Tibial nerve (tissue), 4 donors: ENCODE data around the gene ANXA7. TPM values are rescaled to one million over a fixed set of nuclear protein-coding genes. Genes with fewer than 3 reads are reported as not detected.

Source experiments
- DNase-seq, 2 donors: peaks; one replicate each; pipeline ENCODE4 v3.0.0-alpha.2; 2019; ENCODE audit warnings: low spot score in 2 of 2
- H3K27ac ChIP-seq, 4 donors: fragments of 200-600 bp; sonication (generic) in 3 of 4; one replicate each; pipeline ENCODE4 v1.5.1; 2017 to 2019; ENCODE audit warnings: mild to moderate bottlenecking in 1 of 4
- H3K27me3 ChIP-seq, 2 donors: fragments of 200-600 bp; sonication (generic) in 1 of 2; one replicate each; pipeline versions ENCODE4 v1.5.1 to v1.6.0; 2017 to 2019
- H3K36me3 ChIP-seq, 3 donors: fragments of 200-600 bp; sonication (generic); one replicate each; pipeline ENCODE4 v1.5.1; 2018 to 2019
- H3K4me1 ChIP-seq, 4 donors: fragments of 200-600 bp; sonication (generic) in 3 of 4; one replicate each; pipeline ENCODE4 v1.5.1; 2017 to 2019
- H3K4me3 ChIP-seq, 4 donors: fragments of 200-600 bp; sonication (generic) in 3 of 4; one replicate each; pipeline ENCODE4 v1.5.1; 2017 to 2019; ENCODE audit warnings: mild to moderate bottlenecking in 1 of 4, moderate library complexity in 1 of 4
- H3K9me3 ChIP-seq, 4 donors: fragments of 200-600 bp; sonication (generic) in 3 of 4; one replicate each; pipeline ENCODE4 v1.5.1; 2017 to 2019
- EP300 ChIP-seq, 2 donors: sonication (generic); formaldehyde crosslinking; IDR thresholded peaks; one replicate each; pipeline ENCODE4 v1.6.1; 2017; ENCODE audit warnings: antibody characterized with exemption in 2 of 2, mild to moderate bottlenecking in 1 of 2
- POLR2A ChIP-seq, 2 donors: fragments of 450-650 bp; IDR thresholded peaks; one replicate each; pipeline ENCODE4 v1.6.1; 2017; ENCODE audit warnings: antibody characterized with exemption in 2 of 2, mild to moderate bottlenecking in 2 of 2, moderate library complexity in 2 of 2
- WGBS, 2 donors: methylation state at CpG; one replicate each; pipeline ENCODE4 v1.1.5; 2018; 5-methylcytosine and 5-hydroxymethylcytosine counted together
- total RNA-seq, 4 donors: library from RNA; depleted of rRNA; stranded (reverse); fragments of >200 nt; gene quantifications; one replicate each; pipeline ENCODE4 v1.1.0, GENCODE V29; 2016
- TF ChIP-seq, protein P1 (sequence below), 5 experiments: fragments of 200-600 bp in 3 of 5; fragments of 450-650 bp in 2 of 5; sonication (generic) in 3 of 5; IDR thresholded peaks; one replicate each; pipeline ENCODE4 v1.5.1; 2016 to 2019; ENCODE audit warnings: antibody characterized with exemption in 5 of 5, mild to moderate bottlenecking in 3 of 5, moderate library complexity in 2 of 5

The ANXA7 gene
- total RNA-seq, 4 donors from 2014 or later: 82.7 to 141 (median 114) TPM

DNA sequence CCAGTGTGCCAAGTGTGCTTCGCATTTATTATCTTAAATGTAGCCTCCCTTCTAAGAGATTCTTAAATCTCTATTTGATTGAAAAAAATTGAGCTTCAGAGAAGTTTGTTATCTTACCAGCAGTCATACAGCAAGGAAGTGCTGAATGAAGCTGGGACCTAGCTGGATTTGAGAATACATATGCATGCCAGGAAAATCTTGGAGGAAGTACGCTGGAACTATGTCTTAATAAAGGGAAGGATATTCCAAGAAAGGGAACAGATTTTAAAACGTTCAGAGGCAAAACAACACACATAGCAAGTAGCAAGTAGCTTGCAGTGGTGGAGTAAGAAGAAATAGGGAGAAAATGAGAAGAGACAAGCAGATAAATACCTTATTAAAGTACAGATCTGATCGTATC, 56.7 kb downstream of the ANXA7 start:
- WGBS, 2 donors: 57 to 59% methylated on average over 4 of the region's 4 CpGs
- Histone ChIP-seq H3K27me3 (no peaks in the 10 kb centered on the region), H3K27ac (no peak overlapping the region), H3K36me3 (peaks cover 0 to 5% (median 0%) of the 10 kb centered on the region in 3 donors), H3K4me1 (peaks cover 0 to 18% (median 5%) of the 10 kb centered on the region in 4 donors), H3K9me3 (peaks cover 0 to 4% (median 0%) of the 10 kb centered on the region in 4 donors), H3K4me3 (no peak overlapping the region)
- no peak for DNase-seq
- TF ChIP-seq POLR2A (IDR thresholded peaks at IDR 0.05): no peak
- TF ChIP-seq, protein P1, sequence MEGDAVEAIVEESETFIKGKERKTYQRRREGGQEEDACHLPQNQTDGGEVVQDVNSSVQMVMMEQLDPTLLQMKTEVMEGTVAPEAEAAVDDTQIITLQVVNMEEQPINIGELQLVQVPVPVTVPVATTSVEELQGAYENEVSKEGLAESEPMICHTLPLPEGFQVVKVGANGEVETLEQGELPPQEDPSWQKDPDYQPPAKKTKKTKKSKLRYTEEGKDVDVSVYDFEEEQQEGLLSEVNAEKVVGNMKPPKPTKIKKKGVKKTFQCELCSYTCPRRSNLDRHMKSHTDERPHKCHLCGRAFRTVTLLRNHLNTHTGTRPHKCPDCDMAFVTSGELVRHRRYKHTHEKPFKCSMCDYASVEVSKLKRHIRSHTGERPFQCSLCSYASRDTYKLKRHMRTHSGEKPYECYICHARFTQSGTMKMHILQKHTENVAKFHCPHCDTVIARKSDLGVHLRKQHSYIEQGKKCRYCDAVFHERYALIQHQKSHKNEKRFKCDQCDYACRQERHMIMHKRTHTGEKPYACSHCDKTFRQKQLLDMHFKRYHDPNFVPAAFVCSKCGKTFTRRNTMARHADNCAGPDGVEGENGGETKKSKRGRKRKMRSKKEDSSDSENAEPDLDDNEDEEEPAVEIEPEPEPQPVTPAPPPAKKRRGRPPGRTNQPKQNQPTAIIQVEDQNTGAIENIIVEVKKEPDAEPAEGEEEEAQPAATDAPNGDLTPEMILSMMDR (IDR thresholded peaks at IDR 0.05): no peak
- TF ChIP-seq EP300 (IDR thresholded peaks at IDR 0.05): no peak

DNA sequence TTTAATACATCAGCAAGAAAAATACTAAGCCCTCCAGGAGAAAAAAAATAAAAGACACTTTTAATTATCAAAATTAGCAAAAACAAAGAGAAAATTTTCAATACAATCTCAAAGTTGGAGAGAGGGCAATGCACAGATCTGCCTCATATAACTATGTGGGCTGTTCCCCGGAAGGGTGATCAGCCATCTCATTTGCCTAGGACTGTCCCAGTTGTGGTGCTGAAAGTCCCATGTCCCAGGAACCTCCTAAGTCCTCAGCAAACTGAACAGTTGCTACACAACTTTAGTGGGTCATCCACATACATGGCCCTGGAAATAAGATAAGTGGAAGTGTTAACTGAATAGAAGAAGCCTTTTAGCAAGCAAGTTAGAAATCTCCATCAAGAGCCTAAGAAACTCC, 69.6 kb downstream of the ANXA7 start:
- Histone ChIP-seq H3K27me3 (no peaks in the 10 kb centered on the region), H3K27ac (no peak overlapping the region), H3K9me3 (no peaks in the 10 kb centered on the region), H3K36me3 (peaks cover 0 to 54% (median 0%) of the 10 kb centered on the region in 3 donors), H3K4me3 (no peak overlapping the region), H3K4me1 (no peaks in the 10 kb centered on the region)
- DNase-seq: no peak
- 93 to 96% methylated on average over 1 of the region's 1 CpG for WGBS, 2 donors
- TF ChIP-seq POLR2A (IDR thresholded peaks at IDR 0.05) (no peak), EP300 (IDR thresholded peaks at IDR 0.05) (no peak)
- TF ChIP-seq, protein P1 (IDR thresholded peaks at IDR 0.05): no peak

DNA sequence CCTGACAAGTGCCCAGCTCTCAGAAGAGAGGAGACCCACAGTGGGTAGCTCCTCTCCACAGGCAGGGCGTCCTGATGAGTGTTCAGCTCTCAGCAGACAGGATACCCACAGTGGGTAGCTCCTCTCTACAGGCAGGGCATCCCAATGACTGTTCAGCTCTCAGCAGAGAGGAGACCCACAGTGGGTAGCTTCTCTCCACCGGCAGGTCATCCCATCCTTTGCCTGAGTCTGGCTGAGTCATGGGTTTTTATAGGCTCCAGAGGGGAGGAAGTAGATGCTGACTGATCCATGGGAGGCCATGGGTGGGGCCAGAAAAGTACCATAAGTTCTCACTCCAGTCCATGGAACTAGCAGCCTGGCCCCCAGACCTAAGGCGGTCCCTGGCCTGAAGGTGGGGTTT, 73.7 kb downstream of the ANXA7 start:
- Histone ChIP-seq H3K4me3 (no peak overlapping the region), H3K27ac (no peak overlapping the region), H3K4me1 (no peaks in the 10 kb centered on the region), H3K9me3 (no peaks in the 10 kb centered on the region), H3K27me3 (no peaks in the 10 kb centered on the region), H3K36me3 (peaks cover 0 to 26% (median 0%) of the 10 kb centered on the region in 3 donors)
- TF ChIP-seq, protein P1 (IDR thresholded peaks at IDR 0.05): no peak
- TF ChIP-seq POLR2A (IDR thresholded peaks at IDR 0.05): no peak
- TF ChIP-seq EP300 (IDR thresholded peaks at IDR 0.05): no peak
- DNase-seq: no peak
- 68 to 73% methylated on average over 1 to 2 of the region's 3 CpGs for WGBS, 2 donors

DNA sequence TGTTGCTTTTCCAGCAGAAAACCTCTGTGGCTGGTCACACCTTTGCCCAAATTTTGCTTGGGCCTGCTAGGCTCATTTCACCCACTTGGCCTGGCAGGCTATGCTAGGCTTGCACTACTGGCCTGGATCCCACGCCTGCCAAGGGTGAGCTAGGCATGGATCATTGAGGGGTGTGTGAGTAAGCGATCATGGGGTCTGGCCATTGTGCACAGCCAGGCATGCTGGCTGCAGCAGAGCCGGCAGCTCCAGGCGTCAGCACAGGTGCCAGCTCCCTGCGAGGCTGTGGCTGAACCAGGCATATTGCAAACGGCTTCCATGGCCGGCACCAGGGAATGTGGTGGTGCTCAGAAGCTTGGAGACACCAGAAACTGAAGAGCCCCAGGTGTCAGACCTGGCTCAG, 74.4 kb downstream of the ANXA7 start:
- 93 to 96% methylated on average over 5 to 7 of the region's 7 CpGs for WGBS, 2 donors
- no peak overlapping the region for H3K4me3 ChIP-seq

DNA sequence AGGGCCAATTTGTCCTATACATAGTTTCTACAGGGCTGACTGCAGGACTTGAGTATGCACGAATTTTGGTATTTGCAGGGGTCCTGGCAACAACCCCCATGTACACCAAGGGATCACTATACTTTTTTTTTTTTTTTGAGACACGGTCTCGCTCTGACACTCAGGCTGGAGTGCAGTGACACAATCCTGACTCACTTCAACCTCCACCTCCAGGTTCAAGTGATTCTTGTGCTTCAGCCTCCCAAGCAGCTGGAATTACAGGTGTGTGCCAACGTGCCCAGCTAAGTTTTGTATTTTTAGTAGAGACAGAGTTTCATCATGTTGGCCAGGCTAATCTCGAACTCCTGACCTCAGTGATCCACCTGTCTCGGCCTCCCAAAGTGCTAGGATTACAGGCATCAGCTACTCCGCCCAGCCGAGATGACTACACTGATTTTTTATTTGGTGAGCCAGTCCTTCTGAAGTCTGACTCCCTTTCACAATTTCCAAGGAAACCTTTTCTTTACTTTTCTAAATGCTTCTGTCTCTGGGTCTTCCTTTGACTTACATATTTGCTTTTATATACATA, 75.0 kb downstream of the ANXA7 start:
- H3K27me3 ChIP-seq: no peaks in the 10 kb centered on the region
- no peaks in the 10 kb centered on the region for H3K4me1 ChIP-seq
- peaks cover 0 to 23% (median 0%) of the 10 kb centered on the region in 3 donors for H3K36me3 ChIP-seq
- no peaks in the 10 kb centered on the region for H3K9me3 ChIP-seq
- WGBS, 2 donors: 90 to 93% methylated on average over 8 of the region's 8 CpGs
- H3K27ac ChIP-seq: no peak overlapping the region
- no peak overlapping the region for H3K4me3 ChIP-seq
- DNase-seq: no peak
- TF ChIP-seq, protein P1 (IDR thresholded peaks at IDR 0.05): no peak
- TF ChIP-seq EP300 (IDR thresholded peaks at IDR 0.05): no peak
- no peak for TF ChIP-seq POLR2A (IDR thresholded peaks at IDR 0.05)

More for the DNA sequence above, 74.4 kb downstream of the ANXA7 start:
- Histone ChIP-seq H3K4me1 (no peaks in the 10 kb centered on the region), H3K9me3 (no peaks in the 10 kb centered on the region), H3K36me3 (peaks cover 0 to 23% (median 0%) of the 10 kb centered on the region in 3 donors), H3K27ac (no peak overlapping the region), H3K27me3 (no peaks in the 10 kb centered on the region)
- TF ChIP-seq, protein P1 (IDR thresholded peaks at IDR 0.05): no peak
- TF ChIP-seq EP300 (IDR thresholded peaks at IDR 0.05): no peak
- TF ChIP-seq POLR2A (IDR thresholded peaks at IDR 0.05): no peak
- DNase-seq: no peak
